ENCODE measurements around the gene PLSCR5.

- TF ChIP-seq, protein P1, sequence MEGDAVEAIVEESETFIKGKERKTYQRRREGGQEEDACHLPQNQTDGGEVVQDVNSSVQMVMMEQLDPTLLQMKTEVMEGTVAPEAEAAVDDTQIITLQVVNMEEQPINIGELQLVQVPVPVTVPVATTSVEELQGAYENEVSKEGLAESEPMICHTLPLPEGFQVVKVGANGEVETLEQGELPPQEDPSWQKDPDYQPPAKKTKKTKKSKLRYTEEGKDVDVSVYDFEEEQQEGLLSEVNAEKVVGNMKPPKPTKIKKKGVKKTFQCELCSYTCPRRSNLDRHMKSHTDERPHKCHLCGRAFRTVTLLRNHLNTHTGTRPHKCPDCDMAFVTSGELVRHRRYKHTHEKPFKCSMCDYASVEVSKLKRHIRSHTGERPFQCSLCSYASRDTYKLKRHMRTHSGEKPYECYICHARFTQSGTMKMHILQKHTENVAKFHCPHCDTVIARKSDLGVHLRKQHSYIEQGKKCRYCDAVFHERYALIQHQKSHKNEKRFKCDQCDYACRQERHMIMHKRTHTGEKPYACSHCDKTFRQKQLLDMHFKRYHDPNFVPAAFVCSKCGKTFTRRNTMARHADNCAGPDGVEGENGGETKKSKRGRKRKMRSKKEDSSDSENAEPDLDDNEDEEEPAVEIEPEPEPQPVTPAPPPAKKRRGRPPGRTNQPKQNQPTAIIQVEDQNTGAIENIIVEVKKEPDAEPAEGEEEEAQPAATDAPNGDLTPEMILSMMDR (IDR thresholded peaks at IDR 0.05): no peak
- TF ChIP-seq POLR2A (IDR thresholded peaks at IDR 0.05): no peak
These were observed 11.4 kb downstream of the PLSCR5 start for GRCh38 chr3:146593776-146594175.
